ENCODE data around the gene KAT6B. TPM values are rescaled to one million over a fixed set of nuclear protein-coding genes. Genes with fewer than 3 reads are reported as not detected.

The KAT6B gene
- total RNA-seq, 4 donors from 2014 or later = 12.0 to 37.7 (median 21.6) TPM

DNA sequence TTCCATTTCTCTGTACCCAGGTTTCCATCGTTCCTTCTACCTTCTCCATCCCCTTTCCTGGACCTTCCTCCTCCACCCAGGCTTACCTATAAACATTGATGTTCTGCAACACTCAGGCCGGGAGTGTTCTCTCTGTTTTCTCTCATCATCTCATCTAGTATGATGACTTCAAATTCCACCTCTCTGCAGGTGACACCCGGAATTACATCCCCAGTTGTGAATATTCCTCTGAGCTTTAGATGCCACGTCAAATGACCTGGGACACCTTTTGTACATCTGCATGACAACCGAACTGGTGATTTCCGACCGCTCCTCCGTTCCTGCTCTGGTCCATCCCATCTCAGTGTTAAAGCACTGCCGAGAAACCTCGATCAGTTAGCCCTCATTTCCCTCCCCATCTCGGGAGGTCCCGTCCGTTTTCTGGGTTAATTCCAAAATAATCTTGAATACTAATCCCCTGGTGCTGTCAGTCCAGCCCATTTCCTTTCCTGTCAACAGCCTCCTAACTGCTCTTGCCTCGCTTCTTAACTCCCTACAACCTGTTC, 208.4 kb downstream of the KAT6B start:
- H3K27me3 ChIP-seq = no peaks in the 10 kb centered on the region
- H3K4me3 ChIP-seq = no peak overlapping the region
- peak overlapping the region; percentile 38 to 81 (median 74) for H3K27ac ChIP-seq
- ATAC-seq (no peak), DNase-seq (no peak)
- no peaks in the 10 kb centered on the region for H3K9me3 ChIP-seq
- TF ChIP-seq, protein P1, sequence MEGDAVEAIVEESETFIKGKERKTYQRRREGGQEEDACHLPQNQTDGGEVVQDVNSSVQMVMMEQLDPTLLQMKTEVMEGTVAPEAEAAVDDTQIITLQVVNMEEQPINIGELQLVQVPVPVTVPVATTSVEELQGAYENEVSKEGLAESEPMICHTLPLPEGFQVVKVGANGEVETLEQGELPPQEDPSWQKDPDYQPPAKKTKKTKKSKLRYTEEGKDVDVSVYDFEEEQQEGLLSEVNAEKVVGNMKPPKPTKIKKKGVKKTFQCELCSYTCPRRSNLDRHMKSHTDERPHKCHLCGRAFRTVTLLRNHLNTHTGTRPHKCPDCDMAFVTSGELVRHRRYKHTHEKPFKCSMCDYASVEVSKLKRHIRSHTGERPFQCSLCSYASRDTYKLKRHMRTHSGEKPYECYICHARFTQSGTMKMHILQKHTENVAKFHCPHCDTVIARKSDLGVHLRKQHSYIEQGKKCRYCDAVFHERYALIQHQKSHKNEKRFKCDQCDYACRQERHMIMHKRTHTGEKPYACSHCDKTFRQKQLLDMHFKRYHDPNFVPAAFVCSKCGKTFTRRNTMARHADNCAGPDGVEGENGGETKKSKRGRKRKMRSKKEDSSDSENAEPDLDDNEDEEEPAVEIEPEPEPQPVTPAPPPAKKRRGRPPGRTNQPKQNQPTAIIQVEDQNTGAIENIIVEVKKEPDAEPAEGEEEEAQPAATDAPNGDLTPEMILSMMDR (IDR thresholded peaks at IDR 0.05 in 4 of 5, conservative IDR thresholded peaks at IDR 0.05 in 1 of 5) = peak in 1 of 5 experiments; percentile 17
- TF ChIP-seq POLR2A (IDR thresholded peaks at IDR 0.05) = no peak
- in situ Hi-C loops (cut with MboI; ENCODE audit: low sequenced_read_pairs in 4 of 4) = no loop called here
- H3K4me1 ChIP-seq = peaks cover 31 to 41% of the 10 kb centered on the region in 2 donors
- intact Hi-C loops (cut with DNase I; ENCODE audit: low total_unique reads) = no loop called here
- H3K36me3 ChIP-seq = peaks cover 0 to 15% of the 10 kb centered on the region in 2 donors

DNA sequence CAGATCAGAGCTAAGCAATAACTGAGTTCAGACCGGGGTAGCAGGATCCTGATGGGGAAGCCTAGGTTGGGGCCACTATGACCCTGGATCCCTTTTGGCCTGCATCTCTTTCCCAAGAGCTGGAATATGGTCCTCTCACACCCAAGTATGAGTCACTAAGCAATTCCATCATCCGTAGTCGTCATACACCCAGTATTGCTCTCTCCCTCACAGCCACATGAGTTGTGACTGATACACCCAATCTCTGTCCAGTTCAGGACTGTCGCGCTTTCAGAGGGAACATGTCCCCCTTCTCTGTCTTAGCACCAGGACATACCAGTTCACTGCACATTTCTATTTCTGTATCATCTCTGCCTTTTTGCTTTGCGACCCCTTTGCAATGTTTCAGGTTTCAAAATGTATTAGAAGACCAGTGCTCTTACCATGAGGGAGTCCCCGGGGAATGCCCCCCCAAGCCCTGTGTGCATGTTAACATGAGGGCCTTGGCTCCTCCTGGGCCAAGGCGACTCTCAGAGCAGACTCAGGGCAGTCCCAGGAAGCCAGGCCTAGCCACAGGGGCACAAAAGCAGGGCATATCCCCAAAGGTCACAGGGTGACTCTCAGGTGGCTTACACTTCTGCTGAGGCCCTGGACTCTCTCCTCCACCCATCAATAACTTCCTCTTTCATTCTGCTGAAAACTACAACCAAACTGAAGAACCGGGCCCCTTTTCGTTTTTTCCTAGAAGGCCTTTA, 209.7 kb downstream of the KAT6B start:
- H3K4me1 ChIP-seq = peaks cover 39 to 54% of the 10 kb centered on the region in 2 donors
- intact Hi-C loops (cut with DNase I; ENCODE audit: low total_unique reads) = no loop called here
- no peaks in the 10 kb centered on the region for H3K9me3 ChIP-seq
- DNase-seq = no peak
- H3K27ac ChIP-seq = peak overlapping the region in 3 of 4 donors; percentile 43 to 81 (median 73)
- in situ Hi-C loops (cut with MboI; ENCODE audit: low sequenced_read_pairs in 4 of 4) = no loop called here
- peaks cover 0 to under 1% of the 10 kb centered on the region in 2 donors for H3K36me3 ChIP-seq
- TF ChIP-seq, protein P1 (IDR thresholded peaks at IDR 0.05 in 4 of 5, conservative IDR thresholded peaks at IDR 0.05 in 1 of 5) = no peak
- TF ChIP-seq POLR2A (IDR thresholded peaks at IDR 0.05) = no peak
- H3K27me3 ChIP-seq = no peaks in the 10 kb centered on the region
- peak; percentile 44 to 57 for ATAC-seq
- no peak overlapping the region for H3K4me3 ChIP-seq

DNA sequence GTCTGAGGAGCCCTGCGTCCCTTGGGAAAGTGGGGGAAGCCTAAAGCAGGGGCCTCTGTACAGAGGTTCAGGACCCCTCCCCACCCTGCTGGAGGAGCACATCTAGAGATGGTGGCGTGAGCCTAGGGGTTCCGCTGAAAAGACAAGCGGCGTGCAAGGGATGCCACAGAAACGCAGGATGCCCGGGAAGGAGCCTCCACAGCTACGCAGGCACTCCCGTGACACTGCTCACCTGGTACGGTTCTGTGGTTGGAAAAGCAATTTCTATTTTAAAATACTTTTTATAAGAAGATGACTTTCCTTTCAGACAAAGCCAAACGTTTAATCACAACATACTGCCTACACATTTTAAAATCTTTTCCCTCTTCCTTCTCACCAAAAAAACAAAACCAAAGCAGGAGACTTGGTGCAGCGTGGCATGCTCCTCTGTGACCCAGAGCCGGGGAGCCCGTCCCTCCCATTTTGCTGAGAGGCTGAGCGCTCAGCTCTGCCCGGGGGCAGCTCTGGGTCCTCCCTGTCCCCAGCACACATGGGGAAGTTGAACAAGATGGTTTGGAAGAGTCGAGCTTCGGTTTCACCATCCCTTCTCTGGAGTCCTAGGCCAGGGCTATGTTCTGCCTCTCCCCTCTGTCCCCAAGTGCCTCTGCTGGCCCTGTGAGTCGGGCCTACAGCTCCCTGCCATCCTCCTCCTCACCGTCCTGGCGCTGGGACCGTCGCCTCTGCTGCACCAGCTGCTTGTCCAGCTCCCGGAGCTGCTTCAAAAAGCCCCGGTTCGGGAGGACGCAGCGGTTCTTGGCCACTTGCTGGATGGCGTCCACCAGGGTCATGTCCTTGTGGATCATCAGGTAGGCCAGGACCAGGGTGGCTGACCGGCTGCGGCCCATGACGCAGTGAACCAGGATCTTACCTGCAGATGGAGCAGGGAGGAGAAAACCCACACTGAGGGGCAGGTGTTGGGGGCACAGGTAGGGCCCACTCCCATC, 211.1 kb downstream of the KAT6B start:
- no peaks in the 10 kb centered on the region for H3K36me3 ChIP-seq
- no peak for TF ChIP-seq POLR2A (IDR thresholded peaks at IDR 0.05)
- TF ChIP-seq, protein P1 (IDR thresholded peaks at IDR 0.05 in 4 of 5, conservative IDR thresholded peaks at IDR 0.05 in 1 of 5) = no peak
- peaks cover 52 to 67% of the 10 kb centered on the region in 2 donors for H3K4me1 ChIP-seq
- ATAC-seq (no peak), DNase-seq (peak in 1 of 2 donors; percentile 46)
- peak overlapping the region in 3 of 4 donors; percentile 36 to 58 (median 43) for H3K27ac ChIP-seq
- no peaks in the 10 kb centered on the region for H3K27me3 ChIP-seq
- no peaks in the 10 kb centered on the region for H3K9me3 ChIP-seq
- in situ Hi-C loops (cut with MboI; ENCODE audit: low sequenced_read_pairs in 4 of 4) = no loop called here
- H3K4me3 ChIP-seq = no peak overlapping the region
- intact Hi-C loops (cut with DNase I; ENCODE audit: low total_unique reads) = no loop called here

DNA sequence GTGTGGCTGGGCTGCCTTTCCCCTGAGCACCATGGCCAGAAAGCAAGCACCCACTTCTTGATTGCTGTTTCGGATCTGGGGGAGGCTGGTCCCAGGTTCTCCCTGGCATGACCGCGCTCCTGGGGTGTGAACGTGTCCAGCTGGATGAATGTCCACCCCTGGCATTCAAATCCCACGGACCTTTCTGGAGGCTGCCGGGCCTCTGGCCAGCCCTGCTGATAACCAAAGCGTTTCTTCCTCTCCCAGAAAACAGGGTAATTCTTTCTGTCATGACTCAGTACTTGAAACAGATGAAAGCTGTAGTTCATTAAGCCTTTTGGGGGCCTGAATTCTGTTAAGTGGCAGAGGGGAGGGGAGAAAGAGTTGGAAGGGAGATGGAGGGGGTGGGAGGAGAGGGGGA, 211.9 kb downstream of the KAT6B start:
- no peaks in the 10 kb centered on the region for H3K9me3 ChIP-seq
- no peak overlapping the region for H3K4me3 ChIP-seq
- in situ Hi-C loops (cut with MboI; ENCODE audit: low sequenced_read_pairs in 4 of 4) (no loop called here), intact Hi-C loops (cut with DNase I; ENCODE audit: low total_unique reads) (no loop called here)
- H3K27me3 ChIP-seq = no peaks in the 10 kb centered on the region
- no peaks in the 10 kb centered on the region for H3K36me3 ChIP-seq
- DNase-seq = no peak
- peaks cover 52 to 69% of the 10 kb centered on the region in 2 donors for H3K4me1 ChIP-seq
- peak overlapping the region in 3 of 4 donors; percentile 18 to 58 (median 36) for H3K27ac ChIP-seq
- ATAC-seq = no peak
- TF ChIP-seq, protein P1 (IDR thresholded peaks at IDR 0.05 in 4 of 5, conservative IDR thresholded peaks at IDR 0.05 in 1 of 5) = no peak
- TF ChIP-seq POLR2A (IDR thresholded peaks at IDR 0.05) = no peak
